KMS-11 (cell line): ENCODE data around the gene SDK2.

ENCODE experiments used
- H2AFZ ChIP-seq: fragments of 200-600 bp; sonication (generic); 2 replicates; pipeline ENCODE4 v1.6.1; 2016; ENCODE audit warnings: antibody characterized with exemption, mixed run types, low read depth
- H3K27ac ChIP-seq: fragments of 200-600 bp; sonication (generic); 2 replicates; pipeline ENCODE4 v1.6.1; 2016; ENCODE audit warnings: mild to moderate bottlenecking, mixed run types
- H3K27me3 ChIP-seq: fragments of 200-600 bp; sonication (generic); 2 replicates; pipeline ENCODE4 v1.6.1; 2017; ENCODE audit warnings: mild to moderate bottlenecking, low read depth, mixed run types, moderate library complexity; ENCODE audit not compliant: insufficient read depth
- H3K36me3 ChIP-seq: fragments of 200-600 bp; sonication (generic); 2 replicates; pipeline ENCODE4 v1.6.1; 2017; ENCODE audit warnings: mild to moderate bottlenecking, mixed run types; ENCODE audit not compliant: insufficient read depth
- H3K4me1 ChIP-seq: fragments of 200-600 bp; sonication (generic); 2 replicates; pipeline ENCODE4 v1.6.1; 2016; ENCODE audit warnings: mild to moderate bottlenecking, low read depth, mixed run types; ENCODE audit not compliant: poor library complexity, severe bottlenecking
- H3K4me2 ChIP-seq: fragments of 200-600 bp; sonication (generic); 2 replicates; pipeline ENCODE4 v1.7.0; 2016; ENCODE audit warnings: mild to moderate bottlenecking, mixed run types
- H3K4me3 ChIP-seq: fragments of 200-600 bp; sonication (generic); IDR thresholded peaks from 2 replicates; pipeline ENCODE4 v1.6.1; 2017; ENCODE audit warnings: low read depth, low read length, mixed read lengths; ENCODE audit not compliant: insufficient read depth
- H3K79me2 ChIP-seq: fragments of 200-600 bp; sonication (generic); 2 replicates; pipeline ENCODE4 v1.6.1; 2016; ENCODE audit warnings: low read depth, mixed run types; ENCODE audit not compliant: insufficient read depth
- H3K9ac ChIP-seq: fragments of 200-600 bp; sonication (generic); 2 replicates; pipeline ENCODE4 v1.6.1; 2016; ENCODE audit warnings: mild to moderate bottlenecking, mixed run types
- H4K20me1 ChIP-seq: fragments of 200-600 bp; sonication (generic); 2 replicates; pipeline ENCODE4 v1.6.1; 2016; ENCODE audit warnings: mild to moderate bottlenecking, mixed run types; ENCODE audit not compliant: insufficient read depth
- CTCF ChIP-seq: fragments of 200-600 bp; sonication (generic); conservative IDR thresholded peaks from 2 replicates; pipeline ENCODE4 v1.6.1; 2017; ENCODE audit warnings: low read depth, mild to moderate bottlenecking, antibody characterized with exemption, low read length, moderate library complexity, mixed read lengths

SDK2 gene

GRCh38 chr17:73452009-73452408, 192.2 kb downstream of the SDK2 start:
- Histone ChIP-seq H2AFZ (no peak overlapping the region), H4K20me1 (no peaks in the 10 kb centered on the region), H3K27me3 (peaks cover 37% of the 10 kb centered on the region; the same call in 1 of the 2 replicates), H3K4me3 (no peak overlapping the region), H3K36me3 (no peaks in the 10 kb centered on the region), H3K9ac (no peak overlapping the region), H3K79me2 (no peaks in the 10 kb centered on the region), H3K4me2 (no peak overlapping the region), H3K27ac (no peak overlapping the region), H3K4me1 (no peaks in the 10 kb centered on the region)
- no peak for TF ChIP-seq CTCF

GRCh38 chr17:73447319-73447718, 196.9 kb downstream of the SDK2 start:
- no peaks in the 10 kb centered on the region for H3K4me1 ChIP-seq
- H3K36me3 ChIP-seq = no peaks in the 10 kb centered on the region
- H3K4me3 ChIP-seq = no peak overlapping the region
- peaks cover 30% of the 10 kb centered on the region; the same call in 1 of the 2 replicates for H3K27me3 ChIP-seq
- no peak overlapping the region for H3K9ac ChIP-seq
- no peaks in the 10 kb centered on the region for H3K79me2 ChIP-seq
- TF ChIP-seq CTCF = no peak
- no peak overlapping the region for H3K4me2 ChIP-seq
- no peak overlapping the region for H2AFZ ChIP-seq
- no peaks in the 10 kb centered on the region for H4K20me1 ChIP-seq
- H3K27ac ChIP-seq = no peak overlapping the region

- H3K4me2 ChIP-seq = no peak overlapping the region
- H3K27ac ChIP-seq = no peak overlapping the region
- H3K27me3 ChIP-seq = peaks cover 34% of the 10 kb centered on the region; the same call in 1 of the 2 replicates
- H2AFZ ChIP-seq = no peak overlapping the region
- no peaks in the 10 kb centered on the region for H3K79me2 ChIP-seq
- H4K20me1 ChIP-seq = no peaks in the 10 kb centered on the region
- no peaks in the 10 kb centered on the region for H3K4me1 ChIP-seq
- H3K36me3 ChIP-seq = no peaks in the 10 kb centered on the region
- no peak overlapping the region for H3K9ac ChIP-seq
- TF ChIP-seq CTCF = no peak
- H3K4me3 ChIP-seq = no peak overlapping the region
Observed at GRCh38 chr17:73446617-73447016, 197.6 kb downstream of the SDK2 start.

- peaks cover 38% of the 10 kb centered on the region; the same call in 1 of the 2 replicates for H3K27me3 ChIP-seq
- no peaks in the 10 kb centered on the region for H3K79me2 ChIP-seq
- no peak overlapping the region for H2AFZ ChIP-seq
- TF ChIP-seq CTCF = no peak
- H3K27ac ChIP-seq = no peak overlapping the region
- no peaks in the 10 kb centered on the region for H3K36me3 ChIP-seq
- H3K4me3 ChIP-seq = no peak overlapping the region
- no peak overlapping the region for H3K9ac ChIP-seq
- H3K4me1 ChIP-seq = no peaks in the 10 kb centered on the region
- H4K20me1 ChIP-seq = no peaks in the 10 kb centered on the region
- H3K4me2 ChIP-seq = no peak overlapping the region
Observed at GRCh38 chr17:73445466-73445865, 198.8 kb downstream of the SDK2 start.
